ENCODE measurements around the gene DFFB.

Gene DFFB

GRCh38 chr1:3900150-3900968 is 43.1 kb downstream of the DFFB start, which contains the start of gene C1orf174:
C1orf174 (minus strand) TSS chr1:3900272; CDS start chr1:3900186, 86 bp downstream.
- Histone ChIP-seq H3K27me3 (ENCODE audit: insufficient read depth, poor library complexity, severe bottlenecking) (no peaks in the 10 kb centered on the region), H3K4me3 (replicated peaks; ENCODE audit: insufficient read depth, low read length) (peak within 1 kb of the TSS; percentile 91), H3K27ac (replicated peaks) (peak within 1 kb of the TSS; percentile 99)
- no peak for TF ChIP-seq CTCF (IDR thresholded peaks at IDR 0.05; ENCODE audit: insufficient read depth, low read length)
- TF ChIP-seq POLR2AphosphoS5 (IDR thresholded peaks at IDR 0.05; ENCODE audit: low read depth): peak; percentile 58
- no peak for TF ChIP-seq REST (IDR thresholded peaks at IDR 0.05; ENCODE audit: insufficient replicate concordance, low read depth)
- no peak for TF ChIP-seq GABPA (IDR thresholded peaks at IDR 0.05; ENCODE audit: low read depth)
- TF ChIP-seq SPI1 (IDR thresholded peaks at IDR 0.05; ENCODE audit: borderline replicate concordance, low read depth): peak; percentile 26; the same call in 1 of the 2 replicates
- peak; percentile 94 to 96 for DNase-seq (ENCODE audit: low read depth in 1 of 2, low spot score in 1 of 2)

- TF ChIP-seq REST (IDR thresholded peaks at IDR 0.05; ENCODE audit: insufficient replicate concordance, low read depth) (no peak), SPI1 (IDR thresholded peaks at IDR 0.05; ENCODE audit: borderline replicate concordance, low read depth) (0 out of 2 replicates have a peak, but pooled peaks have one; percentile 1), CTCF (IDR thresholded peaks at IDR 0.05; ENCODE audit: insufficient read depth, low read length) (no peak), POLR2AphosphoS5 (IDR thresholded peaks at IDR 0.05; ENCODE audit: low read depth) (peak; percentile 66)
- peak; percentile 95 to 97 for DNase-seq (ENCODE audit: low read depth in 1 of 2, low spot score in 1 of 2)
- Histone ChIP-seq H3K27ac (replicated peaks) (peak overlapping the region; percentile 99), H3K4me3 (replicated peaks; ENCODE audit: insufficient read depth, low read length) (peak overlapping the region; percentile 79), H3K27me3 (ENCODE audit: insufficient read depth, poor library complexity, severe bottlenecking) (no peaks in the 10 kb centered on the region)
These were observed 43.8 kb downstream of the DFFB start for GRCh38 chr1:3900969-3901529.

GRCh38 chr1:3902111-3902511 is 44.8 kb downstream of the DFFB start:
- Histone ChIP-seq H3K27ac (replicated peaks) (no peak overlapping the region), H3K27me3 (ENCODE audit: insufficient read depth, poor library complexity, severe bottlenecking) (no peaks in the 10 kb centered on the region), H3K4me3 (replicated peaks; ENCODE audit: insufficient read depth, low read length) (no peak overlapping the region)
- TF ChIP-seq REST (IDR thresholded peaks at IDR 0.05; ENCODE audit: insufficient replicate concordance, low read depth): no peak
- TF ChIP-seq POLR2AphosphoS5 (IDR thresholded peaks at IDR 0.05; ENCODE audit: low read depth): no peak
- no peak for TF ChIP-seq SPI1 (IDR thresholded peaks at IDR 0.05; ENCODE audit: borderline replicate concordance, low read depth)
- no peak for TF ChIP-seq CTCF (IDR thresholded peaks at IDR 0.05; ENCODE audit: insufficient read depth, low read length)
- TF ChIP-seq GABPA (IDR thresholded peaks at IDR 0.05; ENCODE audit: low read depth): no peak
- no peak for DNase-seq (ENCODE audit: low read depth in 1 of 2, low spot score in 1 of 2)
